ENCODE data around the gene MYL5.

MYL5 gene

DNA sequence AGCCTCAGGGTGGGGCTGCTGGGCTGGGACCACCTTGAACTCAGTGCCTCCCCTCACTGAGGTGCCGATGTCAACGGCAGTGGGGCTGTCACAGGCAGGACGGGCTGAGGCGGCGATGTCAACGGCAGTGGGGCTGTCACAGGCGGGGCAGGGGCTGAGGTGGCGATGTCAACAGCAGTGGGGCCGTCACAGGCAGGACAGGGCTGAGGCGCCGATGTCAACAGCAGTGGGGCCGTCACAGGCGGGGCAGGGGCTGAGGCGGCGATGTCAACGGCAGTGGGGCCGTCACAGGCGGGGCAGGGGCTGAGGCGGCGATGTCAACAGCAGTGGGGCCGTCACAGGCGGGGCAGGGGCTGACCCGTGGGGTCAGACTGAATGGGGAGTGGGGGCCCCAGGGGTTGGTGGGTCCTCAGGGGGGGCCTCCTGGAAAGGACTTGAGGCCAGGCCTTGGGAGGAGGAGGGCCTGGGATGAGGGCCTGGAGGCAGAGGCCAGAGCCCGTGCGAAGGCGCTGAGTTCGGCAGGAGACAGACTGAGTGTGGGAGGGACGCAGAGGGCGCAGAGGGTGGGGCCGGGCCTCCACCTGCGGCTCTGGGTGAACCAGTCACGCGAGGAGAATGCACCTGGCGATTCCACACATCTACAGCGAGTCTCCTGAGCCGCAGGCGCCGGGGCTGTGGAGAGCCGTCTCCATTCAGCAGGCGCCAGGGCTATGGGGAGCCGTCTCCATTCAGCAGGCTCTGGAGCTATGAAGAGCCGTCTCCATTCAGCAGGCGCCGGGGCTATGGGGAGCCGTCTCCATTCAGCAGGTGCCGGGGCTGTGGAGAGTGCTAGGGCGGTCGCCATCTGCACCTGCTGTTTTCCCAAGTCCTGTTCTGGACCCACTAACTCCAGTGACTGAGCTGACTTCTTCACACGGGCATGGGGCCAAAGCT lies 23.1 kb upstream of the MYL5 start:
- TF ChIP-seq, protein P1, sequence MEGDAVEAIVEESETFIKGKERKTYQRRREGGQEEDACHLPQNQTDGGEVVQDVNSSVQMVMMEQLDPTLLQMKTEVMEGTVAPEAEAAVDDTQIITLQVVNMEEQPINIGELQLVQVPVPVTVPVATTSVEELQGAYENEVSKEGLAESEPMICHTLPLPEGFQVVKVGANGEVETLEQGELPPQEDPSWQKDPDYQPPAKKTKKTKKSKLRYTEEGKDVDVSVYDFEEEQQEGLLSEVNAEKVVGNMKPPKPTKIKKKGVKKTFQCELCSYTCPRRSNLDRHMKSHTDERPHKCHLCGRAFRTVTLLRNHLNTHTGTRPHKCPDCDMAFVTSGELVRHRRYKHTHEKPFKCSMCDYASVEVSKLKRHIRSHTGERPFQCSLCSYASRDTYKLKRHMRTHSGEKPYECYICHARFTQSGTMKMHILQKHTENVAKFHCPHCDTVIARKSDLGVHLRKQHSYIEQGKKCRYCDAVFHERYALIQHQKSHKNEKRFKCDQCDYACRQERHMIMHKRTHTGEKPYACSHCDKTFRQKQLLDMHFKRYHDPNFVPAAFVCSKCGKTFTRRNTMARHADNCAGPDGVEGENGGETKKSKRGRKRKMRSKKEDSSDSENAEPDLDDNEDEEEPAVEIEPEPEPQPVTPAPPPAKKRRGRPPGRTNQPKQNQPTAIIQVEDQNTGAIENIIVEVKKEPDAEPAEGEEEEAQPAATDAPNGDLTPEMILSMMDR (IDR thresholded peaks at IDR 0.05; ENCODE audit: low read depth, low read length) = no peak
- H3K4me3 ChIP-seq (ENCODE audit: low read depth, low read length) = no peak overlapping the region

GRCh38 chr4:651884-652642 lies 22.3 kb upstream of the MYL5 start:
- H3K4me3 ChIP-seq (ENCODE audit: low read depth, low read length) = no peak overlapping the region
- TF ChIP-seq, protein P1 (IDR thresholded peaks at IDR 0.05; ENCODE audit: low read depth, low read length) = no peak

GRCh38 chr4:653080-653821 lies 21.1 kb upstream of the MYL5 start:
- H3K4me3 ChIP-seq (ENCODE audit: low read depth, low read length) = no peak overlapping the region
- TF ChIP-seq, protein P1 (IDR thresholded peaks at IDR 0.05; ENCODE audit: low read depth, low read length) = no peak

DNA sequence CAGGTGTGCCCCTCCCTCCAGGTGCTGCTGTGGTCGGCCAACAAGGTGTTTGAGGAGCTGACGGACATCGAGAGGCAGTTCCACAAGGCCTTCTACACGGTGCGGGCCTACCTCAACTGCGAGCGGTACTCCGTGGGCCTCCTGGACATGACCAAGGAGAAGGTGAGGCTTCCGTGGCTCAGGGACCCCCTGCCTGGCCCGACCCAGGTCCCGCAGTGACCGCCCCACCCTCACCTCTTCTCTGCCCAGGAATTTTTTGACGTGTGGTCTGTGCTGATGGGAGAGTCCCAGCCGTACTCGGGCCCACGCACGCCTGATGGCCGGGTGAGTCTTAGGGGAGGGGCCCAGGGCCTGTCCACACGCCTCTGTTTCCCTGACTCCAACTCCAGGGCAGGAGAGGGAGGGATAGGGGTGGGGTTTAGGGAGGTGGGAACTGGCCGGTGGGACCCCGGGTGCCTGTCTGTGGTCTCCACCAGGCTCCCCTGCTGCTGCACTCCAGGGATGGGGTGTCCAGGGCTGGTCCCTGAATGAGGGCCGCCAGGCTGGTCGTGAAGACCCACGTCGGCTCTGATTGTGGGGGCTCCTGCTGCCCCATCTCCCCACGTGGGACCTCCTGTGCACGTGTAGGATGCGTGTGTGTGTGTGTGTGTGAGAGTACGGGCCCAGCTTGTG lies 20.4 kb upstream of the MYL5 start:
- TF ChIP-seq, protein P1 (IDR thresholded peaks at IDR 0.05; ENCODE audit: low read depth, low read length) = no peak
- no peak overlapping the region for H3K4me3 ChIP-seq (ENCODE audit: low read depth, low read length)

GRCh38 chr4:654503-654845 lies 19.9 kb upstream of the MYL5 start:
- H3K4me3 ChIP-seq (ENCODE audit: low read depth, low read length) = no peak overlapping the region
- TF ChIP-seq, protein P1 (IDR thresholded peaks at IDR 0.05; ENCODE audit: low read depth, low read length) = no peak

DNA sequence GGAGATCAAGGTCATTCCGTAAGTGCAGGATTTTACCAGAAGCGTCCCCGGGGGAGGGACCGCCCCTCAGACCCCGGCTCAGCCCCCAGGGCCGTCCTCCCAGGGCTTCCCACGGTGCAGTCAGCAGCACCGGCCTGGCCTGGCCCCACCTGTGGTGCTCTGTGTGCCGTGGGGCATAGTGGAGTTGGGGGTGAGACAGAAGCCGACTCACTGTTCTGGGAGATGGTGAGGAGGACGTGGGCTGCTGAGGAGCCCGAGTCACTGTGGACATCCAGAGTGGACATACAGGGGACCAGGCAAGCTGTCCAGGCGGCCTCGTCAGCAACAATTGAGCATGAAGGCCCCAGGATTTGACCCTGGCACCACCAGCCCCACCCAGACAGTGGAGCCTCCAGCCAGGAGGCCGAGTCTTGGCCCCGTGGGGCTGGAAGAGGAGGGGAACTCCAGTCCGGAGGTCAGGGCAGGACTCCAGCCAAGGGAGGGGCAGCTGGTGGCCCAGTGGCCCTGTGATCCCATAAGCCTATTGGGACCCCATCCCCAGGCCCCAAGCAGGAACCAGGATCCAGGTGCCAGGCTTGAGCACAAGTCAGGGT lies 19.4 kb upstream of the MYL5 start:
- no peak overlapping the region for H3K4me3 ChIP-seq (ENCODE audit: low read depth, low read length)
- TF ChIP-seq, protein P1 (IDR thresholded peaks at IDR 0.05; ENCODE audit: low read depth, low read length) = no peak

Measured in WI38 (cell line).